Esophagus (tissue), 2 donors: ENCODE results near the gene GPR183. TPM values are rescaled to one million over a fixed set of nuclear protein-coding genes. Genes with fewer than 3 reads are reported as not detected.

Experiments used
- H3K27ac ChIP-seq, 2 donors: one replicate each; pipeline ENCODE4 v1.5.1; 2013; ENCODE audit warnings: low read depth in 2 of 2, mild to moderate bottlenecking in 2 of 2, inconsistent platforms in 1 of 2, low read length in 1 of 2, moderate library complexity in 1 of 2
- H3K27me3 ChIP-seq, 2 donors: one replicate each; pipeline ENCODE4 v1.6.1; 2013; ENCODE audit warnings: low read length in 2 of 2, control low read depth in 1 of 2, mild to moderate bottlenecking in 1 of 2; ENCODE audit not compliant: insufficient read depth in 2 of 2, control insufficient read depth in 1 of 2
- H3K36me3 ChIP-seq, 2 donors: one replicate each; pipeline ENCODE4 v1.6.1; 2013; ENCODE audit warnings: low read length in 1 of 2; ENCODE audit not compliant: control insufficient read depth in 2 of 2, insufficient read depth in 2 of 2
- H3K4me1 ChIP-seq, 2 donors: one replicate each; pipeline ENCODE4 v1.6.1; 2013; ENCODE audit warnings: low read length in 1 of 2; ENCODE audit not compliant: control insufficient read depth in 2 of 2, insufficient read depth in 2 of 2
- H3K4me3 ChIP-seq, 2 donors: one replicate each; pipeline ENCODE4 v1.5.1; 2013; ENCODE audit warnings: low read length in 2 of 2, mild to moderate bottlenecking in 2 of 2, low read depth in 1 of 2, moderate library complexity in 1 of 2
- H3K9me3 ChIP-seq, 2 donors: one replicate each; pipeline ENCODE4 v1.6.1; 2013; ENCODE audit warnings: mild to moderate bottlenecking in 2 of 2, low read depth in 1 of 2, low read length in 1 of 2, moderate library complexity in 1 of 2; ENCODE audit not compliant: control insufficient read depth in 2 of 2, insufficient read depth in 1 of 2
- WGBS, 2 donors: extraction: QIAGEN DNeasy Blood & Tissue Kit; methylation state at CpG; one replicate each; pipeline ENCODE4 v1.1.7; 2013; 5-methylcytosine and 5-hydroxymethylcytosine counted together
- polyA plus RNA-seq, 2 donors: library from polyadenylated mRNA; stranded (reverse); fragments of 200-250 nt; gene quantifications; one replicate each; pipeline ENCODE4 v1.2.3, GENCODE V29; 2013
- donor health status: healthy with polysubstance abuse.
- donor health status: Bipolar disorder and iron deficiency.

Gene GPR183
- polyA plus RNA-seq, 2 donors: 1.5 to 2.2 TPM

- Histone ChIP-seq H3K9me3 (no peaks in the 10 kb centered on the region), H3K27me3 (no peaks in the 10 kb centered on the region), H3K36me3 (peaks cover 1 to 3% of the 10 kb centered on the region in 2 donors), H3K4me3 (no peak overlapping the region), H3K4me1 (no peaks in the 10 kb centered on the region), H3K27ac (no peak overlapping the region)
- 97 to 98% methylated on average over 2 of the region's 2 CpGs for WGBS, 2 donors
Observed at GRCh38 chr13:99327761-99328160, 20.6 kb upstream of the GPR183 start.

- Histone ChIP-seq H3K27me3 (no peaks in the 10 kb centered on the region), H3K36me3 (peaks cover 3 to 4% of the 10 kb centered on the region in 2 donors), H3K27ac (no peak overlapping the region), H3K4me3 (no peak overlapping the region), H3K9me3 (no peaks in the 10 kb centered on the region), H3K4me1 (no peaks in the 10 kb centered on the region)
- WGBS, 2 donors: 78 to 90% methylated on average over 2 of the region's 2 CpGs
Observed at GRCh38 chr13:99327126-99327525, 19.9 kb upstream of the GPR183 start.

GRCh38 chr13:99326012-99326411, 18.8 kb upstream of the GPR183 start:
- Histone ChIP-seq H3K4me1 (no peaks in the 10 kb centered on the region), H3K27me3 (no peaks in the 10 kb centered on the region), H3K36me3 (peaks cover 3 to 4% of the 10 kb centered on the region in 2 donors), H3K27ac (no peak overlapping the region), H3K9me3 (no peaks in the 10 kb centered on the region), H3K4me3 (no peak overlapping the region)

GRCh38 chr13:99323488-99323887, 16.3 kb upstream of the GPR183 start:
- WGBS, 2 donors: 63 to 85% methylated on average over 3 of the region's 3 CpGs
- Histone ChIP-seq H3K36me3 (peaks cover 3 to 4% of the 10 kb centered on the region in 2 donors), H3K27me3 (no peaks in the 10 kb centered on the region), H3K4me1 (no peaks in the 10 kb centered on the region), H3K27ac (no peak overlapping the region), H3K9me3 (no peaks in the 10 kb centered on the region), H3K4me3 (no peak overlapping the region)

- H3K27me3 ChIP-seq: no peaks in the 10 kb centered on the region
- peak overlapping the region; percentile 55 to 61 for H3K27ac ChIP-seq
- H3K36me3 ChIP-seq: peaks cover 3 to 4% of the 10 kb centered on the region in 2 donors
- WGBS, 2 donors: 64 to 65% methylated on average over 10 of the region's 10 CpGs
- no peak overlapping the region for H3K4me3 ChIP-seq
- H3K4me1 ChIP-seq: no peaks in the 10 kb centered on the region
- H3K9me3 ChIP-seq: no peaks in the 10 kb centered on the region
Observed at GRCh38 chr13:99322297-99323103, 15.3 kb upstream of the GPR183 start.

- Histone ChIP-seq H3K36me3 (peaks cover 3 to 4% of the 10 kb centered on the region in 2 donors), H3K4me3 (no peak overlapping the region), H3K27ac (no peak overlapping the region), H3K9me3 (no peaks in the 10 kb centered on the region), H3K27me3 (no peaks in the 10 kb centered on the region), H3K4me1 (no peaks in the 10 kb centered on the region)
Observed at GRCh38 chr13:99321709-99322108, 14.5 kb upstream of the GPR183 start.

- WGBS, 2 donors: 51 to 67% methylated on average over 5 of the region's 5 CpGs
- H3K4me1 ChIP-seq: peaks cover 0 to 2% of the 10 kb centered on the region in 2 donors
- H3K27ac ChIP-seq: peak overlapping the region; percentile 30 to 42
- no peak overlapping the region for H3K4me3 ChIP-seq
- H3K27me3 ChIP-seq: no peaks in the 10 kb centered on the region
- peaks cover 3 to 4% of the 10 kb centered on the region in 2 donors for H3K36me3 ChIP-seq
- no peaks in the 10 kb centered on the region for H3K9me3 ChIP-seq
Observed at GRCh38 chr13:99320693-99321481, 13.7 kb upstream of the GPR183 start.

GRCh38 chr13:99316657-99317256, 9.6 kb upstream of the GPR183 start:
- H3K4me3 ChIP-seq: no peak overlapping the region
- 75 to 87% methylated on average over 6 of the region's 6 CpGs for WGBS, 2 donors
- peaks cover under 1 to 2% of the 10 kb centered on the region in 2 donors for H3K4me1 ChIP-seq
- H3K9me3 ChIP-seq: no peaks in the 10 kb centered on the region
- H3K36me3 ChIP-seq: peaks cover 0 to 3% of the 10 kb centered on the region in 2 donors
- no peak overlapping the region for H3K27ac ChIP-seq
- H3K27me3 ChIP-seq: no peaks in the 10 kb centered on the region

- 97 to 100% methylated on average over 2 of the region's 2 CpGs for WGBS, 2 donors
- peaks cover 3 to 4% of the 10 kb centered on the region in 2 donors for H3K4me1 ChIP-seq
- H3K36me3 ChIP-seq: peaks cover 0 to 3% of the 10 kb centered on the region in 2 donors
- no peaks in the 10 kb centered on the region for H3K9me3 ChIP-seq
- no peaks in the 10 kb centered on the region for H3K27me3 ChIP-seq
- H3K27ac ChIP-seq: no peak overlapping the region
- H3K4me3 ChIP-seq: no peak overlapping the region
Observed at GRCh38 chr13:99316224-99316623, 9.0 kb upstream of the GPR183 start.
